OCI-LY3 (cell line): ENCODE results near the gene UBTD1.

Source experiments
- H2AFZ ChIP-seq: fragments of 200-600, 300-600 bp; shearing (Covaris generic); 2 replicates; pipeline ENCODE4 v1.6.0; 2014; ENCODE audit warnings: antibody characterized with exemption, low read depth, low read length
- H3K27ac ChIP-seq: fragments of 200-600, 300-600 bp; sonication (generic); 2 replicates; pipeline ENCODE4 v1.5.1; 2014; ENCODE audit warnings: mild to moderate bottlenecking, low read length, moderate library complexity, mixed read lengths
- H3K27me3 ChIP-seq: fragments of 200-600, 300-600 bp; sonication (generic); 2 replicates; pipeline ENCODE4 v1.6.1; 2014; ENCODE audit warnings: low read depth, low read length, mixed read lengths
- H3K36me3 ChIP-seq: fragments of 200-600, 300-600 bp; sonication (generic); replicated peaks from 2 replicates; pipeline ENCODE3; 2014; ENCODE audit warnings: low read depth, low read length, mixed read lengths
- H3K4me1 ChIP-seq: fragments of 300-600, 200-600 bp; sonication (generic); 2 replicates; pipeline ENCODE4 v1.6.1; 2014; ENCODE audit warnings: low read length, mixed read lengths
- H3K4me2 ChIP-seq: fragments of 200-600, 300-600 bp; sonication (generic); 2 replicates; pipeline ENCODE4 v1.6.1; 2014; ENCODE audit warnings: low read length, mixed read lengths
- H3K4me3 ChIP-seq: fragments of 300-600, 200-600 bp; sonication (generic); 2 replicates; pipeline ENCODE4 v1.5.1; 2014; ENCODE audit warnings: antibody characterized with exemption, mild to moderate bottlenecking, low read length, moderate library complexity
- H3K79me2 ChIP-seq: fragments of 300-600, 200-600 bp; shearing (Covaris generic); 2 replicates; pipeline ENCODE4 v1.6.1; 2014; ENCODE audit warnings: mild to moderate bottlenecking, low read length, mixed read lengths
- H3K9ac ChIP-seq: fragments of 300-600, 200-600 bp; shearing (Covaris generic); 2 replicates; pipeline ENCODE4 v1.6.0; 2014; ENCODE audit warnings: mild to moderate bottlenecking, low read length, moderate library complexity
- H3K9me3 ChIP-seq: fragments of 200-600, 300-600 bp; shearing (Covaris generic); 2 replicates; pipeline ENCODE4 v1.6.1; 2014; ENCODE audit warnings: low read length, mixed read lengths; ENCODE audit not compliant: insufficient read depth
- H4K20me1 ChIP-seq: fragments of 200-600, 300-600 bp; sonication (generic); 2 replicates; pipeline ENCODE4 v1.6.1; 2016; ENCODE audit warnings: low read length, mixed read lengths; ENCODE audit not compliant: insufficient read depth
- CTCF ChIP-seq: fragments of 200-600, 300-600 bp; sonication (generic); IDR thresholded peaks from 2 replicates; pipeline ENCODE4 v1.5.1; 2014; ENCODE audit warnings: antibody characterized with exemption, low read length, low read depth
- EZH2phosphoT487 ChIP-seq: fragments of 200-600 bp; shearing (Covaris generic); IDR thresholded peaks from 2 replicates; pipeline ENCODE4 v1.6.1; 2018; ENCODE audit warnings: antibody characterized with exemption, mixed run types, low read depth

The UBTD1 gene

GRCh38 chr10:97600616-97601015 is 101.9 kb downstream of the UBTD1 start:
- Histone ChIP-seq H3K4me3 (no peak overlapping the region), H3K4me2 (no peak overlapping the region), H4K20me1 (no peaks in the 10 kb centered on the region), H3K27me3 (no peaks in the 10 kb centered on the region), H3K4me1 (no peaks in the 10 kb centered on the region), H2AFZ (no peak overlapping the region), H3K9me3 (no peaks in the 10 kb centered on the region), H3K36me3 (no peaks in the 10 kb centered on the region), H3K9ac (no peak overlapping the region), H3K27ac (no peak overlapping the region), H3K79me2 (no peaks in the 10 kb centered on the region)
- TF ChIP-seq CTCF: no peak
- TF ChIP-seq EZH2phosphoT487: no peak

GRCh38 chr10:97601268-97602215 is 102.8 kb downstream of the UBTD1 start:
- Histone ChIP-seq H4K20me1 (no peaks in the 10 kb centered on the region), H3K79me2 (no peaks in the 10 kb centered on the region), H3K9ac (no peak overlapping the region), H3K27me3 (no peaks in the 10 kb centered on the region), H3K27ac (no peak overlapping the region), H3K4me2 (no peak overlapping the region), H3K9me3 (no peaks in the 10 kb centered on the region), H2AFZ (no peak overlapping the region), H3K4me1 (no peaks in the 10 kb centered on the region), H3K36me3 (no peaks in the 10 kb centered on the region), H3K4me3 (no peak overlapping the region)
- no peak for TF ChIP-seq EZH2phosphoT487
- no peak for TF ChIP-seq CTCF

GRCh38 chr10:97607095-97607636 is 108.4 kb downstream of the UBTD1 start:
- no peak for TF ChIP-seq CTCF
- TF ChIP-seq EZH2phosphoT487: no peak
- no peaks in the 10 kb centered on the region for H3K27me3 ChIP-seq
- H2AFZ ChIP-seq: no peak overlapping the region
- H3K4me3 ChIP-seq: no peak overlapping the region
- H3K9me3 ChIP-seq: no peaks in the 10 kb centered on the region
- H3K4me2 ChIP-seq: no peak overlapping the region
- H3K27ac ChIP-seq: no peak overlapping the region
- H3K79me2 ChIP-seq: no peaks in the 10 kb centered on the region
- H3K9ac ChIP-seq: no peak overlapping the region
- H3K36me3 ChIP-seq: no peaks in the 10 kb centered on the region
- no peaks in the 10 kb centered on the region for H4K20me1 ChIP-seq
- no peaks in the 10 kb centered on the region for H3K4me1 ChIP-seq

- Histone ChIP-seq H3K36me3 (no peaks in the 10 kb centered on the region), H2AFZ (no peak overlapping the region), H3K4me1 (no peaks in the 10 kb centered on the region), H3K4me3 (no peak overlapping the region), H3K79me2 (no peaks in the 10 kb centered on the region), H3K27me3 (no peaks in the 10 kb centered on the region), H3K27ac (no peak overlapping the region), H3K9me3 (no peaks in the 10 kb centered on the region), H4K20me1 (no peaks in the 10 kb centered on the region), H3K4me2 (no peak overlapping the region), H3K9ac (no peak overlapping the region)
- TF ChIP-seq CTCF (no peak), EZH2phosphoT487 (no peak)
Observed at GRCh38 chr10:97608991-97609561, 110.4 kb downstream of the UBTD1 start.
